Embryonic facial prominence (tissue), 1 donor: Measurements from ENCODE around the gene GPR4.

Experiments used
- DNase-seq: peaks from one replicate; pipeline ENCODE4 v3.0.0-alpha.2; 2016; ENCODE audit errors: extremely low spot score

Gene GPR4

DNA sequence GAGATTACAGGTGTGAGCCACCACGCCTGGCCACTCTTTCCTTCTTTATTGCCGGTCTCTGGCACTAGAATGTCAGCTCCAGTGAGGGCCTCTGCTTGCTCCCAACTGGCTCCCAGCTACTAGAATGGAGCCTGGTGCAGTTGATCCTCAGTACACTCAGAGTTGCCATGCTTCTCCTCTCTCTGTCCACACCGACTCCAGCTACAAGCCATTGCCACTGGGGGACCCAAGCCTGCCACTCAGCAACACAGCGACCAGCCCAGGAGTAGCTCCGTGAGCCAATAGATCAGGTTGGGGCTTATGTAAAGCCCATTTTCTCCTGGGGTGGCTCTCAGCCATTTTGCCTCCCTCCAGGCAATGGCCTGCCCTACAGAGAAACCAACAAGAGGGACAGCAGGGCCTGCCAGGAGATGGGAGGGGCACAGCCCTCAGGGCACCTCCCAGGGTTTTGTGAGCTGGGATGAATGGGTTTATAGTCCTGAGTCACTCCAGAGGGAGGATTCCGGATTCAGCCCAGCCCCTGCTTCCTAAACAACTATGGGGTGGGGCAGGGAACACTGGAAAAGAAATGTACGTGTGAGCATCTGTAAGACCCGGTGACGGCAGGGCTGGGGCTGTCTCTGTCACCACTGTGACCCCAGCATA is 53.9 kb downstream of the GPR4 start:
- no peak for DNase-seq

DNA sequence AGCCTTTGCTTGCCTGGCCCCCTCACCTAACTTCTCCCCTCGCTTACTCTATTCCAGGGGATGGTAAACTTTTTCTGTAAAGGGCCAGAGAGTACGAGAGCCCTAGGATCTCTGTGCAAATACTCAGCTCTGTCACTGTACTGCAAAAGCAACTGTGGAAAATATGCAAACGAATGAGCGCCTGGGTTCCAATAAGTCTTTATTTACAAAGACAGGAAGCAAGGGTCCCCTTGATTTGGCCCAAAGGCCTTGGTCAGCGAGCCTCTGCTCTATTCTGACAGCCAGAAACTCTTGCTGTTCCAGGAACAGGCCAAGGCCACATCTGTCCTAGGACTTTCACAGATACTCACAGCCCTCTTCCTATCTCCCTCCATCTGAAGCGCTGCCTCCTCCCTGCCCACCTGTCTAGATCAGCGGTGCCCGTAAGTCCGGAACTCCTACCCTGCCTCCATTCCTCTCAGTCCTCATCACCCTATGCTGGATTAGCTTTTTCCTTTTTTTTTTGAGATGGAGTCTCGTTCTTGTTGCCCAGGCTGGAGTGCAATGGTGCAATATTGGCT is 54.7 kb downstream of the GPR4 start:
- DNase-seq: no peak

DNA sequence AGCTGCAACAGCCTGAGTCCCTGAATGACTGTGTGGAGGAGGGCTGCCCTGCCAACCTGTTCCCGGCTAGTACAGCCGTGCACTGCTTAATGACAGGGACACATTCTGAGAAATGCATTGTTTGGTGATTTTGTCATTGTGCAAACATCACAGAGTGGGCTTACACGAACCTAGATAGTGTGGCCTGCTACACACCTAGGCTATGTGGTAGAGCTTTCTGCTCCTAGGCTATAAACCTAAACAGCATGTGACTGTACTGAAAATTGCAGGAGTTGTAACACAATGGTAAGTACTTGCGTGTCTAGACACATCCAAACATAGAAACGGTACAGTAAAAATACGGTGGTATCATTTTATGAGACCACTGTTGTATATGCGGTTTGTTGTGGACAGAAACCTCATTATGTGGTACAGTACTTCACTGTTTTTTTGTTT is 59.8 kb downstream of the GPR4 start:
- no peak for DNase-seq
